Measurements from ENCODE around the gene GNL3L.
"Not testable (repeated sequence)": the region's sequence is repeated elsewhere in the genome, so short reads cannot be mapped to it uniquely, and the experiment has no call there.

GNL3L gene

DNA sequence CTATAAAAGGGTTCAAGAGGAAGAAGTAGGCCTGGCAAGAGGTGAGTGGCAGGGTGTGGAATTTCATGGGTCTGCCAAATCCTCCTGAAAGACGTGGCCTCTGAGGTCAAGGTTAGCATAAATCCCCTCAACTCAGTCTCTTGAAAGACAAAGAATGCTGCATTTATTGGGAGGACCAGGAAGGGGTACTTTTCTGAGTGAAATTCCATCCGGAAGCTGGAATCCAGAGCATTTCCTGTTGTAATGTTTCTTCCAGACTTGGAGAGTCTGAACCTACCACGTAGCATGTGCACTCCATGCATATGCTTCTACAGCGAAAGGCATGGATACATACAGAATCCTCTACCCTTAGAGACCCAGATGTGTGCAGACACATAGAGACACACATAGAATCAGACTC, 20.6 kb upstream of the GNL3L start:
- DNase-seq (ENCODE audit: low read depth), result no peak
- H3K4me3 ChIP-seq (ENCODE audit: low read depth, low read length), result no peak overlapping the region
- TF ChIP-seq, protein P1, sequence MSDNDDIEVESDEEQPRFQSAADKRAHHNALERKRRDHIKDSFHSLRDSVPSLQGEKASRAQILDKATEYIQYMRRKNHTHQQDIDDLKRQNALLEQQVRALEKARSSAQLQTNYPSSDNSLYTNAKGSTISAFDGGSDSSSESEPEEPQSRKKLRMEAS (IDR thresholded peaks at IDR 0.05; ENCODE audit: low read depth, low read length), result no peak
- TF ChIP-seq MYC (IDR thresholded peaks at IDR 0.05; ENCODE audit: low read depth, low read length) (no peak), POLR2A (IDR thresholded peaks at IDR 0.05; ENCODE audit: extremely low read depth, insufficient read length) (no peak)
- TF ChIP-seq, protein P2, sequence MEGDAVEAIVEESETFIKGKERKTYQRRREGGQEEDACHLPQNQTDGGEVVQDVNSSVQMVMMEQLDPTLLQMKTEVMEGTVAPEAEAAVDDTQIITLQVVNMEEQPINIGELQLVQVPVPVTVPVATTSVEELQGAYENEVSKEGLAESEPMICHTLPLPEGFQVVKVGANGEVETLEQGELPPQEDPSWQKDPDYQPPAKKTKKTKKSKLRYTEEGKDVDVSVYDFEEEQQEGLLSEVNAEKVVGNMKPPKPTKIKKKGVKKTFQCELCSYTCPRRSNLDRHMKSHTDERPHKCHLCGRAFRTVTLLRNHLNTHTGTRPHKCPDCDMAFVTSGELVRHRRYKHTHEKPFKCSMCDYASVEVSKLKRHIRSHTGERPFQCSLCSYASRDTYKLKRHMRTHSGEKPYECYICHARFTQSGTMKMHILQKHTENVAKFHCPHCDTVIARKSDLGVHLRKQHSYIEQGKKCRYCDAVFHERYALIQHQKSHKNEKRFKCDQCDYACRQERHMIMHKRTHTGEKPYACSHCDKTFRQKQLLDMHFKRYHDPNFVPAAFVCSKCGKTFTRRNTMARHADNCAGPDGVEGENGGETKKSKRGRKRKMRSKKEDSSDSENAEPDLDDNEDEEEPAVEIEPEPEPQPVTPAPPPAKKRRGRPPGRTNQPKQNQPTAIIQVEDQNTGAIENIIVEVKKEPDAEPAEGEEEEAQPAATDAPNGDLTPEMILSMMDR (IDR thresholded peaks at IDR 0.05; ENCODE audit: low read depth, low read length), result no peak

DNA sequence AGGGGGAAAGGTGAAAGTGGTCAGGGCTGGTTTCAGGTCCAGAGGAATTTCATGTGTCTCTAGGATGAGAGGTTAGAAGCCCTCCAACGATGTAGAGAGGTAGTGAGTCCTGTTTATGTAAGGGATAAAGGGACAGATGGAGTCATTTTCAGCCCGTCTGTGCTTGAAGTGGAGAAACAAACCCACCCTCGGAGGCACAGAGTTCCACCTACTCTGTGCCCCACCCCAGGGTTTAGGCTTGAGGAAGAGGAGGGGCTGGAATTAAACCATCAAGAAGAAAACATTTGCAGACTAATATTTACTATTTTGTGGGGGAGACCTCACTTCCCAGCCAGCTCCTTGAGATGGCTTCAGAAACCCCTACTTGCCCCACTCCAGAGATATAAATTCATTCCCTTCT, 868 bp upstream of the GNL3L start:
- TF ChIP-seq, protein P1 (IDR thresholded peaks at IDR 0.05; ENCODE audit: low read depth, low read length), result no peak
- no peak for TF ChIP-seq POLR2A (IDR thresholded peaks at IDR 0.05; ENCODE audit: extremely low read depth, insufficient read length)
- TF ChIP-seq, protein P2 (IDR thresholded peaks at IDR 0.05; ENCODE audit: low read depth, low read length), result no peak
- TF ChIP-seq MYC (IDR thresholded peaks at IDR 0.05; ENCODE audit: low read depth, low read length), result no peak
- peak overlapping the region; percentile 69 for H3K4me3 ChIP-seq (ENCODE audit: low read depth, low read length)
- DNase-seq (ENCODE audit: low read depth), result peak; percentile 3

DNA sequence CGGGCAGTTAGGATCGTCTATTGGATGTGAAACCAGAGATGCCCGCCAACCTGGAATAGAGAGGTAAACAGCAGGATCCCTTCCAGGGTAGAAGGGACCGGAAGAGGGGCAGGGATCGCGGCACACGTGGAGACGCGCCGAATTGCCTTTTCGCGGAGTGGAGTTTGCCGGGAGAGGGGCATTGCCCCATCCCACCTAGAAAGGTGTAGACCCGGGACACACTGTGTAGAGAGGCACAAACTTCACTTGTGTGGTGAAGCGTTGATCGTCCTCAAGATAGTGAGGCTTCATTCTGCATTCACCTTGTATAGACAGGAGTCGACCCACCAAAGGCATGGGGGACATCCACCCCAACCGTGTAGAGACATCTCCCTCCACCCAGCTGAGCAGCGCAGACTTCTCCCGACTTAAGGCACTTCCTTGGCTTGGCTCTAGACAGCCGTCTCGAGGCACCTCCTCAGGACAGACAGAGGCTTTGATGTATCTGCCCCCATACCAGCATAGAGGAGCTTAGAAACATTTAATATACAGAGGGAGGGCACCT, 410 bp downstream of the GNL3L start:
- peak; percentile 76; the same call in 1 of the 2 replicates for TF ChIP-seq MYC (IDR thresholded peaks at IDR 0.05; ENCODE audit: low read depth, low read length)
- TF ChIP-seq, protein P2 (IDR thresholded peaks at IDR 0.05; ENCODE audit: low read depth, low read length), result no peak
- TF ChIP-seq POLR2A (IDR thresholded peaks at IDR 0.05; ENCODE audit: extremely low read depth, insufficient read length), result no peak
- TF ChIP-seq, protein P1 (IDR thresholded peaks at IDR 0.05; ENCODE audit: low read depth, low read length), result 0 out of 2 replicates have a peak, but pooled peaks have one; percentile 46
- H3K4me3 ChIP-seq (ENCODE audit: low read depth, low read length), result peak overlapping the region; percentile 99
- DNase-seq (ENCODE audit: low read depth), result no peak

DNA sequence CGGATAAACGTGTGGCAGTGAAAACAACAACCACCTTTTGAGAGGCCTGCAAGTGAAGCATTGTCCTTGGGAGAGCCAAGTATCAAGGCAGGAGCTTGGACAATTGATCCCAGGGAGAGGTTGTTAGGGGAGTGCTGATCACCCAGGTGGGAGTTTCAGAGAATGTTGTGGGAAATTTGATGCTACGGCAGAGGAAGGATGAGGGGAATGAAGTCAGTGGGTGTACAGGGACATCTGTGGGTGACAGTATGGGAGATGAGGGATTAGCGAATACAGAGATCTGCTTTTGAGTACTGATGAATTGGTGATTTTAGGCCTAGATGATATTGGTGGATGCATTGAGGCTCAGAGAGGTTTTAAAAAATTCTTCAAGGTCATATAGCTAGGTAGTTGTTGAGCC, 4.3 kb downstream of the GNL3L start:
- H3K4me3 ChIP-seq (ENCODE audit: low read depth, low read length), result peak overlapping the region; percentile 17
- TF ChIP-seq, protein P2 (IDR thresholded peaks at IDR 0.05; ENCODE audit: low read depth, low read length), result no peak
- TF ChIP-seq POLR2A (IDR thresholded peaks at IDR 0.05; ENCODE audit: extremely low read depth, insufficient read length), result no peak
- TF ChIP-seq, protein P1 (IDR thresholded peaks at IDR 0.05; ENCODE audit: low read depth, low read length), result no peak
- no peak for TF ChIP-seq MYC (IDR thresholded peaks at IDR 0.05; ENCODE audit: low read depth, low read length)
- DNase-seq (ENCODE audit: low read depth), result no peak

DNA sequence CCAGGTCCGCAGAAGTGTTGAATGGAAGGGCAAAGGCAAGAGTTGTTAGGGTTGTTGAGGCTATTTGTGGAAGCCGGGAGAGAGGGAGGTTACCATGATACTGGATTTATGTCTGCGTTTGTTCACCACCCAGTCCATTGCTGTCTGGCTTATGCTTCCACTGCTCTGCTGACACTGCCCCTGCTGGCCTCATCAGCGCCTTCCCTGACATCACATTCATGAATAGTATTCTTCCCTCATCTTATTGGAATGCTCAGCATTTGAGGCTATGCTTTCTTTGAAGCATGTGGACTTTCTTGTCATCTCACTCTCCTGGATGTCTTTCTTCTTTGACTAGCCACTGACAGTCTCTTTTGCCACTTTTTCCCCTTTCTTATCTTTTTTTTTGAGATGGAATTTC, 10.3 kb downstream of the GNL3L start:
- TF ChIP-seq POLR2A (IDR thresholded peaks at IDR 0.05; ENCODE audit: extremely low read depth, insufficient read length), result no peak
- TF ChIP-seq, protein P1 (IDR thresholded peaks at IDR 0.05; ENCODE audit: low read depth, low read length), result no peak
- TF ChIP-seq MYC (IDR thresholded peaks at IDR 0.05; ENCODE audit: low read depth, low read length), result no peak
- TF ChIP-seq, protein P2 (IDR thresholded peaks at IDR 0.05; ENCODE audit: low read depth, low read length), result no peak
- H3K4me3 ChIP-seq (ENCODE audit: low read depth, low read length), result no peak overlapping the region
- DNase-seq (ENCODE audit: low read depth), result no peak

DNA sequence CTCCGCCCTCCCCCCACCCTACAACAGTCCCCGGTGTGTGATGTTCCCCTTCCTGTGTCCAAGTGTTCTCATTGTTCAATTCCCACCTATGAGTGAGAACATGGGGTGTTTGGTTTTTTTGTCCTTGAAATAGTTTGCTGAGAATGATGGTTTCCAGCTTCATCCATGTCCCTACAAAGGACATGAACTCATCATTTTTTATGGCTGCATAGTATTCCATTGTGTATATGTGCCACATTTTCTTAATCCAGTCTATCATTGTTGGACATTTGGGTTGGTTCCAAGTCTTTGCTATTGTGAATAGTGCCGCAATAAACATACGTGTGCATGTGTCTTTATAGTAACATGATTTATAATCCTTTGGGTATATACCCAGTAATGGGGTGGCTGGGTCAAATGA, 12.2 kb downstream of the GNL3L start:
- not testable (repeated sequence) for H3K4me3 ChIP-seq (ENCODE audit: low read depth, low read length); DNase-seq (ENCODE audit: low read depth)
